Frontal cortex (tissue), 4 donors: ENCODE measurements around the gene HIBADH. TPM values are rescaled to one million over a fixed set of nuclear protein-coding genes. Genes with fewer than 3 reads are reported as not detected.
"Not testable (repeated sequence)": the region's sequence is repeated elsewhere in the genome, so short reads cannot be mapped to it uniquely, and the experiment has no call there.

Experiments used
- DNase-seq, 2 donors: peaks; one replicate each; pipeline ENCODE4 v3.0.0; 2012; ENCODE audit warnings: low spot score in 2 of 2
- FAIRE-seq: peaks from 2 replicates; lab custom pipeline; 2012; peaks lifted over from hg19 to GRCh38; lab: Jason Lieb, UNC
- total RNA-seq: library from RNA; depleted of rRNA; stranded (reverse); fragments of >200 nt; gene quantifications from one replicate; pipeline ENCODE4 v1.2.3, GENCODE V29; 2014
- donor health status: control.
- donor health status: control.
- donor health status: control.

HIBADH gene
- total RNA-seq, 1 donor from 2014 or later = 13.5 TPM

DNA sequence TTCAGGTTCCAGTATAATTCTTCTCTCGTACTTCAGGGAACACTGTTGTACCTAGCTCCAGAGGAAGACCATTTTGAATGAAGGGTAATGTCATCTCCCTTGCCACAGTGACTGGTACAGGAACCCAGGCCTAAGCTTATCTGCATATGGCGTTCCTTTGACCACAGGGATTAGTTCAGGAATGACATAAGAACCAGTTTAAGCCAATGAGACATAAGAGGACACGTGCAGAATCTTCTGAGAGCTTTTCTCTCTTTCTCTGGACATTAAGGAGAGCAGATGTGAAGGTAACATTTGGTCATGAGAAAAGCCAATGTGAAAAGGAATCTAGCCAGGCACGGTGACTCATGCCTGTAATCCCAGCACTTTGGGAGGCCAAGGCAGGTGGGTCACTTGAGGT, 21.8 kb upstream of the HIBADH start:
- FAIRE-seq (no peak), DNase-seq (no peak)

DNA sequence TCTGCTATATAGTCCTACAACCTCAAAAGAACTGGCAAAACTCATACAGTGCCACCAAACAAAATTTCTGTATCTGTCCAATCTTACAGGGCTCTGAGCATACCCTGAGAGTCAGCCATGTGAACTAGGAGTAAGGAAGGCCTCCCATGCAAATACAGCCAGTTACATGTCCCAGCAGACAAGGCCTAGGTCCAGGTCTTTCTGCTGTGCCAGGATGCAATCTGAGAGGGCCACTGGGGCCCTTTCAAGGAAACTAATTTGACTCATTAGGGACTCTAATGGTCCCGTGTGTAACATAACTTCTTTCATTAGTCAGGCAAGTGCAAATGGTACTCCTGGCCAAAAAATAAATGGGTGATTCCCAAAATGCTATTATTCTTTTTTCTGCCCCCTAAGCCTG, 17.9 kb upstream of the HIBADH start:
- FAIRE-seq (no peak), DNase-seq (no peak)

DNA sequence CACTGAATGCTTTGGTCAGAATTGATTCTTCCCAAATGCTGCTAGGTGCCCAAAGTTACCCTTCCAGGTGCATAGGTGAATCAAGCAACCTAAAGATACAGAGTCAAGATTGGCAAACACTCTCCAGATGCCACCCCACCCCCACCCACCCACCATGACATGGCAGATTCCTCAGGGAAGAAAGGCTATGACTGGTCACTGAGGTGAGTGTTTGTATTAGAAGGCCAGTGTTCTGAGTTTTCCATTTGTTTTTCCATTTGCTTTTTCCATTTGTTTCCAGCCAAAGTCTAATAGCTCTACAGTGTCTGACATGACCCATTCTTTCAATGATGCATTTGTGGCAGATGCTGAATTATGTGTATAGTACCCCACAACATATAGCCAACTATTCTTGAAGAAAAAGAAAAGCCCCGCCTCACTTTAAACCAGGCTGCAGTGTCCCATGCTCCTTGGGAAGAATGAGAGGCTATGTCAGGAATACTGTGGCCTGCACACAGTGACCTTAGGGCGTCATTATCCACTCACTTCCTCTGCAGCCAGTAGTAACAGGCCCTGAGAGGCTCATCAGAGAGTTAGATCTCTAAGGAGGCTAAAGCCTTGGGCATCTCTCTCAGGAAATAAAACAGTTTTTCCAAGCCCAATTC, 16.1 kb upstream of the HIBADH start:
- FAIRE-seq (no peak), DNase-seq (no peak)

DNA sequence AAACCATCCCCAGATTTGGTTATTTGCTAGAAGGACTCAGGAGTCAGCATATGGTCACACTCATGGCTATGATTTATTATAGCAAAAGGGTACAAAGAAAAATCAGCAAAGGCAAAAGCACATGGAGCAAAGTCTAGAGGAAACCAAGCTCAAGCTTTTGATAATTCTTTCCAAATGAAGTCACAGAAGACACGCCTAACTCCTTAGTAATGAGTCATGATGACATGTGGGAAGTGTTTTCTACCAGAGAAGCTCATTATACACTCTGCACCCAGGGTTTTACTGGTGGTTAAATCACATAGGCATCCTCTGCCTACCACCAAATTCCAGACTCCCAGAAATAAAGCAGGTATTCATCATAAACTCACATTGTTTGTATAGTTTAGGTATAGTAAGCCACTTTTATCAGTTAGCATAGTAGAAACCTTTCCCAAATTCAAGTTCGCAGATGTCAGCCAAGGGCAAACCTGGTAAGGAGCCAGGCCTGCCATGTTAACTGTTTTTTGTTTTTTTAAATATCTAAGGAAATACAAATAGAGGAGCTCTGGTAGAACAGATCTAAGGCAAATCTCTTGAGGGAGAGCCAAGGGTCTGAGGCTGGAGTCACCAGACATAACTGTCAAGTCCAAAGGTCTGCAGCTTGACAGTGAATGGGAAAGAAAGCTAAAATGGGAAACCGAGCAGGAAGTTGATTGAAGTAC, 15.4 kb upstream of the HIBADH start:
- FAIRE-seq = no peak
- DNase-seq = no peak

DNA sequence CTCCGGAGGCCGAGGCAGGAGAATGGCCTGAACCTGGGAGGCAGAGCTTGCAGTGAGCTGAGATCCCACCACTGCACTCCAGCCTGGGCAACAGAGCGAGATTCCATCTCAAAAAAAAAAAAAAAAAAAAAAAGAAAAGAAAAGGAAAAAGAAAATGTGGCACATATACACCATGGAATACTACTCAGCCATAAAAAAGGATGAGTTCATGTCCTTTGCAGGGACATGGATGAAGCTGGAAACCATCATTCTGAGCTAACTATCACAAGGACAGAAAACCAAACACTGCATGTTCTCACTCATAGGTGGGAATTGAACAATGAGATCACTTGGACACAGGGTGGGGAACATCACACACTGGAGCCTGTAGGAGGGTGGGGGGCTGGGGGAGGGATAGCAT, 11.4 kb upstream of the HIBADH start:
- FAIRE-seq, DNase-seq: not testable (repeated sequence)

DNA sequence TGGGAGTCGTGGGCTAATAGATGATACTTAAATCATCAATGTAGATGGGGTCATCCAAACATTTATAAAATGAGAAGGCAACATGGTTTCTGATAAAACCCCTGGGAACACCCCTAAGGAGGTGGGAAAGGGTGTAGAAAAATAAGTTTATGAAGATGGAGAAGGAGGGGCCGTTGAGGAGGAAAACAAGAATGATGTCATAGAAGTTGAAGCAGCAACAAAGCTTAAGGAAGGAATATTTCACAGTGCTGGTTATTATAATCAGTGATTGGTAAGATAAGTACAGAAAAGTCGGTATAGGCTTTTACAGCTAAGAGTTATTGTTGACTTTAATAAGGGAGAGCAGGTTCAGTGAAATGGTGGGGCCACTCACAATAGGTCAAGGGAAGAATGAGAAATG, 9.0 kb upstream of the HIBADH start:
- DNase-seq (no peak), FAIRE-seq (no peak)

DNA sequence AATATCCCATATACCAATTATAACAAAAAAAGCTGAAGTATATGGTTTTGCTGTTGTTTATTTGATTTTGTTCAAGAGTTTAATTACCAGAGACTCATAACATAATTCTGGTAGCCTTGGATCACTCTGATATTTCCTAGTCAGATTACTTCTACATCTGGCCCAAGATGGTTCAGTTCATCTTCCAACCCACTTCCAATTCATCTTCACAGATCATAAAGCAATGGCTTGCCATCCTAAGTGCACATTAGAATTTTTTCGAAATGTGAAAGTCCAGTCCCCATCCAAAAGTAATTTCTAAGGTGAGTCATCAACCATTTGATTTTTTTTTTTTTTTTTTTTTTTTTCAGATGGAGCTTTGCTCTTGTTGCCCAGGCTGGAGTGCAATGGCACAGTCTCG, 8.0 kb upstream of the HIBADH start:
- FAIRE-seq = no peak

DNA sequence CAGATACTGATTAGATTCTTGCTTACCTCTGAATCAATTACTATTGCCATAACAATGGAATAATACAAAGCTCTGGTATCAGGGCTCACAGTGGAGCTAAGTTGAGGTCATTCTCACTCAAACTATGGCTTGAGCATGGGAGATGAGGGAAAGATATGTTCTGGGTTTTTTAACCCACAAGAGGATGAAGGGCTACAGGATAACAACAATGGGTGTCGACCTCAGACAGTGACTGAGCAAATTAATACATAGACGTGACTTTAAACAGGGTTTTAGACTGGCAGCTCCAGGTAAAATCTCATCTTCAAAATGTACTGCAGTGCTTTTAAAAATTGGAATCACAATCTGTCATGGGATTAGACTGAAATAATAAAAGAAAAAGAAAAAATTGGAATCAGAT, 7.5 kb upstream of the HIBADH start:
- no peak for FAIRE-seq
- no peak for DNase-seq

More for the DNA sequence above, 8.0 kb upstream of the HIBADH start:
- DNase-seq = no peak

DNA sequence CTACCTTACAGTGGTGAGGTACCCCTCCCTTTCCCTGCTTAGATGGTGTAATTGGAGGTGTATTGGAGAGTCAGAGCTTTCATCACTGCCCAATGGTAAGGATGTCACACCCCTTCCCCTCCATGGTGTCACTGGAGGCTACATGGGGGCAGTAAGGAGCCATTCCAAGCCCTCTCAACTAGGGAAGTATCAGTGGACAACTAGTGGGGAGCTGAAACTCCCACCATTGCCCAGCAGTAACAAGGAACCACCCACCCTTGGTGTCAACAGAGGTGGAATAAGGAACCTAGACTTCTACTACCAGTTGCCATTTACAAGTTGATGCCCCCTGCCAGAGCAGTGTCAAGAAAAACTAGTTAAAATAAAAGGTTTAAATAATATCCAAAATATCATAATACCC, 2.8 kb upstream of the HIBADH start:
- FAIRE-seq (no peak), DNase-seq (no peak)

DNA sequence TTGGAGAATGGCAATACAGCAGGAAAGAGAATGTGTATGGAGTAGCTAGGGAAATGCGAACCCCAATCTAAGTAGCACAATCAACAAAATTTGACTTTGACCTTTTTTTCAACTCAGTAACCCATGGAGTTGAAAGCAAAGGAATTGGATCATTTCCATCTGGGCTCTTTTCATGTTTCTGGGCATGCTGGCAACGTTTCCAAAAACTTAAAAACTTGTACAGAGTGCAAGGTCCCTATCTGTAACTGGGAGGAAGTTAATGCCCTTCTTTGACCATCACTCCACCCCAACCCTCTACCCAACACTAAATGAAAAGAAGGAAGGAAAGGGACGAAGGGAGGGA, 1.3 kb upstream of the HIBADH start:
- FAIRE-seq (no peak), DNase-seq (no peak)

DNA sequence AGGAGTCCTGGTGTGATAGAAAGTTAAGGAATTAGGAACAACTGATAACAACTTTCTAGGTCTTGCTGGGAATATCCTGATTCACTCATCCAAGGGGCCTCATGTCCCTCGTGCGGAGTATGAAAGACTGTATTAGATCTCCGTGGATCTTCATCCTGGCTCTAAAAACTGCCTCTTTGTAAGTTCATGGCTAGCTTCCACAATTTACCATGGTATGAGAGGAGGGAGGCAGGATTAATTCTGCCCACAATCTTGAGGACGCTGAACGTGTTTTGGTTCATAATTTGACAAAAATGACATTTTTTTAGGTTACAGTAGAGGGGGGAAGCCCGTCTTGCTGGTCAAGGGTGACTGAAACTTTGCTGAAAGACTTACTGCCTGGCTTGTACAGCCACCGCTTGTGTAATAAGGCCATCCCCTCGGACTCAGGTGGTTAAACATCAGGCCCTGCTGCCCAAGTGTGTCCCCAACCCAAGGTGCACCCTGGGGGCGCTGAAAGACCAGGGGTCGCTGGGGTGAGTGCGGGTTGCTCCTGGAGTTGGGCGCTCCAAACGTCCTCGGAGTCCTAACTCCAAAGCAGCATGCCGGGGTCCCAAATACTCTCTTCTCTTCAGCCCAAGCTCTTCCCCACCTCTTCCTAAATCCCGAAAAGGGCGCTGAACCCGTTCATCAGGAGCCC, 733 bp downstream of the HIBADH start:
- no peak for FAIRE-seq
- peak; percentile 11 to 15 for DNase-seq

DNA sequence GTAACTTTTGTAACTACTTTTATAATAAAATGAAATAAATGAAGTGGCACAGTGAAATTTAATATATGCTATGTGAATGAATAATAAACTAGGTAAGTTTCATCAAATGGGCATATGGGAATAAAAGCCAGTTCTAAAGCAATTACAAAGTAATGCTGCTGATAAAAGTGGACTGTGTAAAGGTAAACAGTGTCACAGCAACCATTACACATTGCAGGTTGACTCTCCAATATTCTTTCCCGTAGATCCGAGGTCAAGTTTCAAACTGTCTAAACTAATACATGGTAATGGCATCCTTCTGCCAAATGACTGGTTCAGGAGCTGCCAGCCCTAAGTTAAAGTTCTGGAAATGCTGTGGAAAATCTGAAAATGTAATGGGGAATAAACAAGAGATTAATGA, 6.0 kb downstream of the HIBADH start:
- FAIRE-seq (no peak), DNase-seq (no peak)

DNA sequence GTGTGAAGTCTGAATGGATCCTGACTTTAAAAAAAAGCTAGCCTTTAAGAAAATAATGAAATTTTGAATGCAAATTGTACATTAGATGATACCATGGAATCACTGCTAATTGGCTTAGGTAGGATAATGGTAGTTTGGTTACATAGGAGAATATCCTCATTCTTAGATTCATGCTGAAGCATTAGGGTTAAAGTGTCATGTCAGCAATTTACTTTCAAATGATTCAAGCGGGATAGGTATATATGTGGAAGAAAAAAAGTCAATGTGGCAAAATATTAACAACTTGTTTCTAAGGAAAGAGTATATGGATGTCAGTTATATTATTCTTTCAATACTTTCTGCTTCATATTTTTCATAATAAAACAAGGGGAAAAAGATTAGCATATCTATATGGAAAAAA, 7.5 kb downstream of the HIBADH start:
- FAIRE-seq (no peak), DNase-seq (no peak)

DNA sequence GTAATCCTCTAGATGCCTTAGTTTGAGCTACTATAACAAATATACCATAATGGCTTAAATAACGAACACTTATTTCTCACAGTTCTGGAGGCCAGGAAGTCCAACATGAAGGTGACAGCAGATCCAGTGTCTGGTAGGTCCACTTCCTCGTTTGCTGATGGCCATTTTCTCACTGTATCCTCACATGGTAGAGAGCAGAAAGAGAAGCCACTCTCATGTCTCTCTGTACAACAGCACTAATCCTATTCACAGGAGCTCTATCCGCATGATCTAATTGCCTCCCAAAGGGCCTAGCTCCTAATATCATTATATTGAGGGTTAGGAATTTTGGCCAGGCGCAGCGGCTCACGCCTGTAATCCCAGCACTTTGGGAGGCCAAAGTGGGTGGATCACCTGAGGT, 10.2 kb downstream of the HIBADH start:
- FAIRE-seq (no peak), DNase-seq (no peak)

DNA sequence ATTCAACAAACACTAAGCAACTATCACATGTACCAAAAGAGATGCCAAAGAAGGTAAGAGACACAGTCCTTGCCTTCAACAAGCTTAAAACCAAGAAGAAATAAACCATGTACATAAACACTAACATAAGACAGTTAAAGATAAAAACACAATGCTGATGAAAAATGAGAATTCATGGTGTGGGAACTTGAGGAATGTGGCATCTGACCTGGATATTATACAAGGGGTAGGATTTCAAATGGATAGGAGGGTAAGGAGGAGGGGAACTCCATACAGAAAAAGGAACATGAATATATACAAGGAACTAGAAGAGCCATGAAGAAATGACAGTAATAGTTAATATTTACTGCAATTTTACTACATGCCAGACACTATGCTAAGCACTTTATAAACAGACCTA, 11.0 kb downstream of the HIBADH start:
- FAIRE-seq (no peak), DNase-seq (no peak)

DNA sequence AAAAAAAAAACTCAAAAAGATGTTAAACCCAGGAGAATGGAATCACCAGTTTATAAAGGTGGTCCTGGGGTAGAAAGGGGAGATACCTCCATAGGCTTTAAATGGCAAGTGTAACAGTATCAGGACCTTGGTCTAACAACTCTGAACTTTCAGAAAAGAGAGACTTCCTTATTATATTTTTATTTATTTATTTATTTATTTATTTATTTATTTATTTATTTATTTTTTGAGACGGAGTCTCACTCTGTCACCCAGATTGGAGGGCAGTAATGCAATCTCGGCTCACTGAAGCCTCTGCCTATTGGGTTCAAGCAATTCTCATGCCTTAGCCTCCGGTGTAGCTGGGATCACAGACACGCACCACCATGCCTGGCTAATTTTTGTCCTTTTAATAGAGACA, 12.4 kb downstream of the HIBADH start:
- FAIRE-seq (no peak), DNase-seq (no peak)

DNA sequence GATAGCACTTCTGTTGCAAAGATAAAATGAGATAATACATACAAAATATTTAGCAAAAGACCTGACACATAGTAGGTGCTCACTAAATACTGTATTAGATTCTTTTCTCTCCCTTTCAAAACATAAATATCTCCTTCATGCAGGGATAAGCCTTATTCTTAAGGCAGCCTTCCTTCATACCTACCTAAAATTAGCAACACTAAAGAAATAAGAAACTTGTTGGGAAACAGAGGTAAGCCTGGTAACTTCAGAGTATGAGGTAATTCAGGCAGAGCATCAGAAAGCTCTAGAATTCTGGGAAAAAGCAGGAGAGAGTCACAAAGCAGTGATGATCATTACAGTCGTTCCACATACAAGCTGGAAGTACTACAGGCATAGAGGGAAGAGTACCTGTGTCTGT, 15.2 kb downstream of the HIBADH start:
- DNase-seq = no peak
- no peak for FAIRE-seq

DNA sequence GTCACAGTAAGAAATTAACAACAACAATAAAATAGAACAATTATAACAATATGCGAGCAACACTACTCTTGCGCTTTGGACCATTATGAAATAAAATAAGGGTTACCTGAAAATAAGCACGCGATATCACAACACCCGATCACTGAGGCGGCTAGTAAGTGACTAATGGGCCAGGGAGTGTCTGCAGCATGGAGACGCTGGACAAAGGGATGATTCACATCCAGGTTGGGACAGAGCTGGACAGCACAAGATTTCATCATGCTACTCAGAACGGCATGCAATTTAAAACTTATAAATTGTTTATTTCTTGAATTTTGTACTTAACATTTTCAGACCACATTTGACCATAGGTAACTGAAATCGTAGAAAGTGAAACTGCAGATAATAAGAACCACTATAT, 15.6 kb downstream of the HIBADH start:
- no peak for FAIRE-seq
- no peak for DNase-seq

DNA sequence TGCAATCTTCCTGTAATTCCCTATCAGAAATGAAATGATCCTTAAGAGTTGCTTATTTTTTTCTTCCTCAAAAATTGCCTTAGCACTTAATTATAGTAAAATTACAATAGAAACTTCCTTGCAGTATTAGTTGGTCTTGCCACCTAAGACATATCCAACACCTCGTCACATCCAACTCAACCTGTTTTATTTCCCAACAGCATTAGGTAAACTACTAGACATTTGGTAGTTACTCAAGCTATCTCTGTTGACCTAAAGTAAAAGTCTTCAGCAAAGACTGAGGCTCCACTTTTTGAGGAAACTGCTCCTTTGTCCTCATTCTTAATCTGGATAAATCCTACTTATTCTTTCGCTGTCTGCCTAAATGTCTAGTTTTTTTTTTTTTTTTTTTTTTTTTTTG, 20.4 kb downstream of the HIBADH start:
- no peak for DNase-seq
- no peak for FAIRE-seq

DNA sequence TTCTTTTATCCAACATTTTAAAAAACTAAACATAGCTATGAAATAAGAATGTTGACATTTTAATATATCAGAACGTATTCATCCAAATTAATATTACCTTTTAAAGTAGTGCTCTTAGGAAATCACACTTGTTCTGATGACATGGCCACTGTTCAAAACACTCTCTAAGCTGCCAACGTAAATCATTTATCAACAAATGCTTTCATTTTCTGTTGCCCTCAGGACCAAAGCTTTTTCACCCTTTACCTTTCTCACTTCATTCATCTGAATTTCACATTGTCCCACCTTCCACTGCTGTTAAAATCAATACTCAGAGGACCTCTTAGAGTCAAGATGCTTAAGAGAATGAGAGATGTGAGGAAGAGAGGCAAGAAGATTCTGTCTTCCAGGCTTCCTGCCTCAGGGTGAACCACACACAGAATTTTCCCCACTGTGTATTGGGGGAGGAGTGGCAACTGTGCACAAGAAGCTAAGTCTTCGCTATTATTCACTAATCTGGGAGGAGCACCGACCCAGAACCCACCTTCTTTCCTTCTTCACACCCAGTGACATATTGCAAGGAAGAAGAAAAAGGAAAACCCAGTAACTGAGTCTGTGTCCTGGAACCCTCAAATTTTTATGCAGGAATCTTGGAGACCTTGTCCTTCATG, 21.0 kb downstream of the HIBADH start:
- FAIRE-seq = no peak
- no peak for DNase-seq
